Right lobe of liver (tissue), 4 donors: ENCODE measurements around the gene AP3S2.

ENCODE experiments used
- POLR2A ChIP-seq: fragments of 450-650 bp; IDR thresholded peaks from one replicate; pipeline ENCODE4 v1.6.1; 2017; ENCODE audit warnings: antibody characterized with exemption, mild to moderate bottlenecking
- TF ChIP-seq, protein P1 (sequence below), 4 donors: fragments of 200-600 bp in 3 of 4; fragments of 450-650 bp in 1 of 4; IDR thresholded peaks; one replicate each; pipeline versions ENCODE4 v1.5.1 to v1.8.0; 2016 to 2022; ENCODE audit warnings: antibody characterized with exemption in 4 of 4, mild to moderate bottlenecking in 2 of 4
- donor health status: DM: no; HTN: no; CAD: no.
- donor health status: DM: no; HTN: no; CAD: no.
- donor health status: DM: no; HTN: yes; CAD: no.

DNA sequence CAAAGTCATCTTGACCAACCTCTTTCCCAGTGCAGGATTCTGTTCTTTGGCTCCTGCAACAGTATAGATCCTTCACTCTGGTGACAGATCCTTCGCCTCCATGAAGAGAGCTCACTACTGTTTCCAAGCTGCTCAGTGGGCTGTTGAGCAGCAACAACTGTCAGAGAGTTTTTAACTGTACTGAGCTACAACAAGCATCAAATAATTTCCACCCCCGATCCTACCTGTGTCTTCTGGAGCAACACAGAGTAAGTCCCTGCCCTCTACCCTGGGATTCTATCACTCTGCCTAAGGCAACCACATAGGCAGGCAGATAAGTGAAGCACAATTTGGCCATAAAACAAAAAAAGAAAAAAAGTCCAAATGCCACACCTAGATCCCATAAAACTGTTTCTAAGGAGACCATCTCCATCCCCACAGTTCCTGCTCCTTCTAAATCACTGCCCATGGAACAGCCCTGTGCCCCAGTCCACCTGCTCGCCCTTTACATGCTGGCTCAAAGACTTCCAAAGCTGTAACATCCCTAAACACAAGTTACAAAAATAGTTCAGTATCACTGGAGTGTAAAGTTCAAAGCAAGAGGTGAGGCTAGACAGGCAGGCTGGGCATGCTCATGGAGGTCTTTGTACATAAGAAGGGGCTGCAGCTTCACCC lies 41.3 kb downstream of the AP3S2 start:
- TF ChIP-seq, protein P1, sequence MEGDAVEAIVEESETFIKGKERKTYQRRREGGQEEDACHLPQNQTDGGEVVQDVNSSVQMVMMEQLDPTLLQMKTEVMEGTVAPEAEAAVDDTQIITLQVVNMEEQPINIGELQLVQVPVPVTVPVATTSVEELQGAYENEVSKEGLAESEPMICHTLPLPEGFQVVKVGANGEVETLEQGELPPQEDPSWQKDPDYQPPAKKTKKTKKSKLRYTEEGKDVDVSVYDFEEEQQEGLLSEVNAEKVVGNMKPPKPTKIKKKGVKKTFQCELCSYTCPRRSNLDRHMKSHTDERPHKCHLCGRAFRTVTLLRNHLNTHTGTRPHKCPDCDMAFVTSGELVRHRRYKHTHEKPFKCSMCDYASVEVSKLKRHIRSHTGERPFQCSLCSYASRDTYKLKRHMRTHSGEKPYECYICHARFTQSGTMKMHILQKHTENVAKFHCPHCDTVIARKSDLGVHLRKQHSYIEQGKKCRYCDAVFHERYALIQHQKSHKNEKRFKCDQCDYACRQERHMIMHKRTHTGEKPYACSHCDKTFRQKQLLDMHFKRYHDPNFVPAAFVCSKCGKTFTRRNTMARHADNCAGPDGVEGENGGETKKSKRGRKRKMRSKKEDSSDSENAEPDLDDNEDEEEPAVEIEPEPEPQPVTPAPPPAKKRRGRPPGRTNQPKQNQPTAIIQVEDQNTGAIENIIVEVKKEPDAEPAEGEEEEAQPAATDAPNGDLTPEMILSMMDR (IDR thresholded peaks at IDR 0.05), result no peak
- TF ChIP-seq POLR2A, result no peak
